Measurements from ENCODE around the gene CORIN.

DNA sequence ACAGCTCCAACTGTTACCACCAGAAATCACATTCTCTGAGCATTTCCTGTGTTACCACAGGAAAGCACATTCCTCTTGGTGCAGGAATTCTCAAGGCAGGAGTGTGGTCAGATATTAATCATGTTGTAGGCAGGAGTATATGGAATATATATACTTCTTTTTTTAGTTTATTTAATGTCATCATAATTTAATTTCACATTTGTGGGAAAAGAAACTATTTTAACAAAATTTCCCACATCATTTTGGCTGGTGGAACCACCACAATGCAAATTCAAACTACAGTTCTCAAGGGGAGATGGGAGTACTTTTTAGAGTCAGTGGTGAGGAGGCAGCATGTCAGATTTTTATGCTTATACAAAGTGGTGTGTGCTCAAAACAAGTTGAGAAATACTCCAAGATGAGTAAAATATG, 213.8 kb downstream of the CORIN start:
- TF ChIP-seq, protein P1, sequence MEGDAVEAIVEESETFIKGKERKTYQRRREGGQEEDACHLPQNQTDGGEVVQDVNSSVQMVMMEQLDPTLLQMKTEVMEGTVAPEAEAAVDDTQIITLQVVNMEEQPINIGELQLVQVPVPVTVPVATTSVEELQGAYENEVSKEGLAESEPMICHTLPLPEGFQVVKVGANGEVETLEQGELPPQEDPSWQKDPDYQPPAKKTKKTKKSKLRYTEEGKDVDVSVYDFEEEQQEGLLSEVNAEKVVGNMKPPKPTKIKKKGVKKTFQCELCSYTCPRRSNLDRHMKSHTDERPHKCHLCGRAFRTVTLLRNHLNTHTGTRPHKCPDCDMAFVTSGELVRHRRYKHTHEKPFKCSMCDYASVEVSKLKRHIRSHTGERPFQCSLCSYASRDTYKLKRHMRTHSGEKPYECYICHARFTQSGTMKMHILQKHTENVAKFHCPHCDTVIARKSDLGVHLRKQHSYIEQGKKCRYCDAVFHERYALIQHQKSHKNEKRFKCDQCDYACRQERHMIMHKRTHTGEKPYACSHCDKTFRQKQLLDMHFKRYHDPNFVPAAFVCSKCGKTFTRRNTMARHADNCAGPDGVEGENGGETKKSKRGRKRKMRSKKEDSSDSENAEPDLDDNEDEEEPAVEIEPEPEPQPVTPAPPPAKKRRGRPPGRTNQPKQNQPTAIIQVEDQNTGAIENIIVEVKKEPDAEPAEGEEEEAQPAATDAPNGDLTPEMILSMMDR (IDR thresholded peaks at IDR 0.05) = no peak
- TF ChIP-seq POLR2A (IDR thresholded peaks at IDR 0.05) = no peak
